Lung (tissue), 12 donors: ENCODE measurements around the gene ADIPOR1. TPM values are rescaled to one million over a fixed set of nuclear protein-coding genes. Genes with fewer than 3 reads are reported as not detected.

Source experiments
- ATAC-seq: fragments of 200-7000 bp; cut with Tn5 transposase; one replicate; pipeline ENCODE4 v1.9.1; 2020; ENCODE audit warnings: moderate number of reproducible peaks; ENCODE audit not compliant: insufficient read depth, low FRiP score
- DNase-seq, 3 donors: peaks; one replicate each; pipeline ENCODE4 v3.0.0-alpha.2; 2013 to 2017
- H3K27ac ChIP-seq, 2 donors: one replicate each; pipeline ENCODE4 v1.5.1; 2013; ENCODE audit warnings: mild to moderate bottlenecking in 2 of 2, moderate library complexity in 2 of 2, control low read depth in 1 of 2, inconsistent platforms in 1 of 2, low read depth in 1 of 2, low read length in 1 of 2
- H3K27me3 ChIP-seq, 3 donors: one replicate each; pipeline ENCODE4 v1.5.1; 2013; ENCODE audit warnings: low read length in 2 of 3; ENCODE audit not compliant: control insufficient read depth in 3 of 3, insufficient read depth in 3 of 3
- H3K36me3 ChIP-seq, 4 donors: one replicate each; pipeline ENCODE4 v1.5.1; 2013; ENCODE audit warnings: low read length in 4 of 4, mild to moderate bottlenecking in 1 of 4, moderate library complexity in 1 of 4; ENCODE audit not compliant: control insufficient read depth in 4 of 4, insufficient read depth in 4 of 4
- H3K4me1 ChIP-seq, 5 donors: one replicate each; pipeline ENCODE4 v1.5.1; 2013; ENCODE audit warnings: low read length in 5 of 5, mild to moderate bottlenecking in 2 of 5, moderate library complexity in 1 of 5; ENCODE audit not compliant: control insufficient read depth in 5 of 5, insufficient read depth in 5 of 5
- H3K4me3 ChIP-seq: one replicate; pipeline ENCODE4 v1.5.1; 2013; ENCODE audit warnings: mild to moderate bottlenecking, control low read depth, moderate library complexity
- H3K9ac ChIP-seq, 2 donors: one replicate each; pipeline ENCODE4 v1.5.1; 2013; ENCODE audit warnings: low read length in 2 of 2, control low read depth in 1 of 2; ENCODE audit not compliant: insufficient read depth in 1 of 2
- H3K9me3 ChIP-seq, 4 donors: one replicate each; pipeline ENCODE4 v1.5.1; 2013; ENCODE audit warnings: low read length in 3 of 4, mild to moderate bottlenecking in 1 of 4, moderate library complexity in 1 of 4; ENCODE audit not compliant: control insufficient read depth in 4 of 4, insufficient read depth in 3 of 4
- CTCF ChIP-seq: IDR thresholded peaks from 2 replicates; pipeline ENCODE4 v1.5.1; 2012; ENCODE audit warnings: mild to moderate bottlenecking; ENCODE audit errors: control extremely low read depth, extremely low read depth
- WGBS, 2 donors: extraction: QIAGEN DNeasy Blood & Tissue Kit; methylation state at CpG; one replicate each; pipeline ENCODE4 v1.1.7; 2013; 5-methylcytosine and 5-hydroxymethylcytosine counted together
- polyA plus RNA-seq, 2 donors: library from polyadenylated mRNA; stranded (reverse); fragments of 200-250 nt; gene quantifications; one replicate each; pipeline ENCODE4 v1.2.1, GENCODE V29; 2013
- total RNA-seq, 2 donors: library from RNA; depleted of rRNA in 1 of 2; stranded (reverse); fragments of >200 nt in 1 of 2; gene quantifications; one replicate each; pipeline ENCODE4 v1.2.1, GENCODE V29; 2014 to 2021
- donor health status: control.
- donor health status: control.
- donor health status: Bipolar disorder and iron deficiency.
- donor health status: healthy.
- donor health status: DM: yes; HTN: yes; CAD: no.

The ADIPOR1 gene
- total and polyA plus RNA-seq, 4 donors: 95.2 to 125 (median 108) TPM

- Histone ChIP-seq H3K9me3 (no peaks in the 10 kb centered on the region), H3K4me1 (peaks cover 0 to 1% (median 0%) of the 10 kb centered on the region in 5 donors), H3K9ac (no peak overlapping the region), H3K27ac (no peak overlapping the region), H3K36me3 (no peaks in the 10 kb centered on the region), H3K27me3 (peaks cover 0 to 3% (median 0%) of the 10 kb centered on the region in 3 donors), H3K4me3 (no peak overlapping the region)
- no peak for DNase-seq
- 84 to 95% methylated on average over 1 of the region's 1 CpG for WGBS, 2 donors
- no peak for ATAC-seq
- no peak for TF ChIP-seq CTCF
These were observed 44.8 kb upstream of the ADIPOR1 start for GRCh38 chr1:203002951-203003350.

- no peak overlapping the region for H3K4me3 ChIP-seq
- WGBS, 2 donors: 78 to 94% methylated on average over 9 of the region's 9 CpGs
- no peak overlapping the region for H3K9ac ChIP-seq
These were observed 43.9 kb upstream of the ADIPOR1 start for GRCh38 chr1:203001986-203002385.

GRCh38 chr1:203000217-203000944 lies 42.3 kb upstream of the ADIPOR1 start:
- no peak for TF ChIP-seq CTCF
- no peaks in the 10 kb centered on the region for H3K9me3 ChIP-seq
- H3K27ac ChIP-seq: no peak overlapping the region
- H3K27me3 ChIP-seq: peaks cover 0 to 13% (median 0%) of the 10 kb centered on the region in 3 donors
- H3K4me1 ChIP-seq: no peaks in the 10 kb centered on the region
- no peak for ATAC-seq
- H3K36me3 ChIP-seq: no peaks in the 10 kb centered on the region
- no peak for DNase-seq
- no peak overlapping the region for H3K9ac ChIP-seq
- WGBS, 2 donors: 84 to 92% methylated on average over 3 of the region's 3 CpGs
- no peak overlapping the region for H3K4me3 ChIP-seq

More at GRCh38 chr1:203001986-203002385, 43.9 kb upstream of the ADIPOR1 start:
- no peak for TF ChIP-seq CTCF
- ATAC-seq (no peak), DNase-seq (no peak)
- Histone ChIP-seq H3K9me3 (no peaks in the 10 kb centered on the region), H3K36me3 (no peaks in the 10 kb centered on the region), H3K27me3 (peaks cover 0 to 9% (median 0%) of the 10 kb centered on the region in 3 donors), H3K27ac (no peak overlapping the region), H3K4me1 (no peaks in the 10 kb centered on the region)
